Peyer's patch (tissue), 4 donors: ENCODE measurements around the gene CPED1.

ENCODE experiments used
- POLR2A ChIP-seq, 2 donors: fragments of 450-650 bp; IDR thresholded peaks; one replicate each; pipeline ENCODE4 v1.5.1; 2017; ENCODE audit warnings: antibody characterized with exemption in 2 of 2, mild to moderate bottlenecking in 2 of 2, moderate library complexity in 2 of 2
- TF ChIP-seq, protein P1 (sequence below), 6 experiments: fragments of 450-650 bp in 4 of 6; fragments of 200-600 bp in 2 of 6; sonication (generic) in 1 of 6; IDR thresholded peaks; one replicate each; pipeline ENCODE4 v1.5.1; 2017 to 2019; ENCODE audit warnings: antibody characterized with exemption in 6 of 6, mild to moderate bottlenecking in 3 of 6, moderate library complexity in 1 of 6

DNA sequence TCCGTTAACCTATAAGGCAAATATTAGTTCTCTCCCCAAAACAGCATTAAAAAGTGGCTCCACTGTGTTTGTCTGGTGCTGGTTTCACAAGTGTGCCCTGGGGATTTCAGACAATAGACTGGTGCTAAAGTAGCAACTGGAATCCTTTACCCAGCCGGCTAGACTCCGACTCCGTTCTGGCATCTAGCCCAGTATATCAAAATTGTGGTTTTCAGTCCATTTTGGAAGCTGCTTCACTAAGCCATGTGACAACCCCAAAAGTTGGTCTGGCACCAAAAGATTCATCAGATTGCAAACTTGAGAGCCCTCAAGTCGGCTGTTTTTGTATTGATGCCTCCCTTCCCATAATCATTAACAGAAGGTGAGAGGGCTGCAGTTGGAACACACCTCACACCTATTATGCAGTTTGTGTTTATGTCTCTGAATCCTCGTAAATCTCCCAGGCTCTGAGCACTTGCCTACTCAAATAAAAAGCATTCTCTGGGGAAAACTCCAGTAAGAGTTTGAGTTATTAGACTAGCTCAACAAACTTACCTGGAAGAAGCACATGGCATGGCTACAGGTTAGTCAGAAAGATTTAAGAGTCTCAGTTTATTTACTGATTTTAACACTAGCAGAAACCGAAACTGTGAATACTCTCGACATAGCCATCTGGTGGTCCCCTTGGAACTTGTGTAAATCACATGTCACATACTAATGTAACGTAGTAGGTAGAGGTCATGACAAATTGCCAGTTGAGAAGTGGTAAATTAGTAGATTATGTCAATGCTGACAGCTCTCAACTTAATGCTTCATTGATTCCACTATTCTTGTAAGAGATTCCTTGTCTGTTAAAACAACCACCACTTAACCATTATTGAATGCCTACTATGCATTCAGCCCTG, 325.5 kb downstream of the CPED1 start:
- TF ChIP-seq POLR2A (IDR thresholded peaks at IDR 0.05), result no peak
- TF ChIP-seq, protein P1, sequence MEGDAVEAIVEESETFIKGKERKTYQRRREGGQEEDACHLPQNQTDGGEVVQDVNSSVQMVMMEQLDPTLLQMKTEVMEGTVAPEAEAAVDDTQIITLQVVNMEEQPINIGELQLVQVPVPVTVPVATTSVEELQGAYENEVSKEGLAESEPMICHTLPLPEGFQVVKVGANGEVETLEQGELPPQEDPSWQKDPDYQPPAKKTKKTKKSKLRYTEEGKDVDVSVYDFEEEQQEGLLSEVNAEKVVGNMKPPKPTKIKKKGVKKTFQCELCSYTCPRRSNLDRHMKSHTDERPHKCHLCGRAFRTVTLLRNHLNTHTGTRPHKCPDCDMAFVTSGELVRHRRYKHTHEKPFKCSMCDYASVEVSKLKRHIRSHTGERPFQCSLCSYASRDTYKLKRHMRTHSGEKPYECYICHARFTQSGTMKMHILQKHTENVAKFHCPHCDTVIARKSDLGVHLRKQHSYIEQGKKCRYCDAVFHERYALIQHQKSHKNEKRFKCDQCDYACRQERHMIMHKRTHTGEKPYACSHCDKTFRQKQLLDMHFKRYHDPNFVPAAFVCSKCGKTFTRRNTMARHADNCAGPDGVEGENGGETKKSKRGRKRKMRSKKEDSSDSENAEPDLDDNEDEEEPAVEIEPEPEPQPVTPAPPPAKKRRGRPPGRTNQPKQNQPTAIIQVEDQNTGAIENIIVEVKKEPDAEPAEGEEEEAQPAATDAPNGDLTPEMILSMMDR (IDR thresholded peaks at IDR 0.05), result no peak
